ENCODE results near the gene DPEP1.

DPEP1 gene

DNA sequence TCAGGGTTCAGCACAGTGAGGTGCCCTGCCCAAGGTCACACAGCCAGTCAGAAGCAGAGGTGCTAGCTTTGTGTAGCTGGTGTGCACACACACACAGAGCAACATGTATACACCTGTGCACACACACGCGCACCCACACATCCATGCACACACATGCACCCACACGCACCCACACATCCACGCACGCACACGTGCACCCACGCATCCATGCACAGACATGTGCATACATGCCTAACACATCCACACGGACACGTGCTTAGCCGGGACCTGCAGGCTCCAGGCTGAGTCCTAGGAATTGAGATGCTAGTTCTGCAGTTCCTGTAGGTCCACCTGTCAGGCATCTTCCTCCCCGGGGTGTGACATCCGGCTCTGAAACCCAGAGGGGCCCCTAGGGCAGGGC lies 13.0 kb upstream of the DPEP1 start:
- DNase-seq = no peak

DNA sequence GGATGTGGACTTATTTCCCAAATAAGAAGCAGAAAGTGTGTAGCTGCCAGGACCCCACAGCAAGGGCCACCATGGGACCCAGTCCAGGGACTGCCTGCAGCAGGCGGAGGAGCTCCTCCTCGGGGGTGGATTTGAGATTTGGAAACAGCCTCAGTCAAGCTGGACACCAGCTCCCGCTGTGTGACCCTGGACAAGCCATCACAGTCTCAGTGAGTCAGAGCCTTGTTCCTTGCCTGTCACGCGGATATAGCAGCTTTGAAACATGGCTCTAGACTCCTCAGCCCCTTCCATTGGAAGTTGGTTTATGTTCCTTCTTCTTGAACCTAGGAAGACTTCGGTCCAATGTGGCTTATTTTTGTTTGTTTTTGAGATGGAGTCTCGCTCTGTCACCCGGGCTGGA lies 12.5 kb upstream of the DPEP1 start:
- DNase-seq = no peak

DNA sequence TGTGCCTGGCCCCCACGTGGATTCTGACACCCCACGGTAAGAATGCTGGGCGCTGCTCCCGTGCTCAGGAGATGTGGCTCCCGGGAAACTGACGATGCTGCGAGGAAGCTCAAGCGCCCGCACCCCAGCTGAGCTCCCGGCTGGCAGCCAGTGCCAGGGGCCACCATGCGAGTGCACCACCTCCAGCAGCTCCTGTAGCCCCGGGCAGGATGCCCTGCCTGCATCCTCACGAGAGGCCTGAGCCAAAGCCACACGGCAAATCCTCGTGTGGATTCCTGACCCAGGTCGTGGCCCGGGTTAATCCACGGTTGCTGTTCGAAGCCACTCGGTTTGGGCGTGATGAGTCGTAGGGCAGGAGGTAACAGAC lies 11.6 kb upstream of the DPEP1 start:
- no peak for DNase-seq

DNA sequence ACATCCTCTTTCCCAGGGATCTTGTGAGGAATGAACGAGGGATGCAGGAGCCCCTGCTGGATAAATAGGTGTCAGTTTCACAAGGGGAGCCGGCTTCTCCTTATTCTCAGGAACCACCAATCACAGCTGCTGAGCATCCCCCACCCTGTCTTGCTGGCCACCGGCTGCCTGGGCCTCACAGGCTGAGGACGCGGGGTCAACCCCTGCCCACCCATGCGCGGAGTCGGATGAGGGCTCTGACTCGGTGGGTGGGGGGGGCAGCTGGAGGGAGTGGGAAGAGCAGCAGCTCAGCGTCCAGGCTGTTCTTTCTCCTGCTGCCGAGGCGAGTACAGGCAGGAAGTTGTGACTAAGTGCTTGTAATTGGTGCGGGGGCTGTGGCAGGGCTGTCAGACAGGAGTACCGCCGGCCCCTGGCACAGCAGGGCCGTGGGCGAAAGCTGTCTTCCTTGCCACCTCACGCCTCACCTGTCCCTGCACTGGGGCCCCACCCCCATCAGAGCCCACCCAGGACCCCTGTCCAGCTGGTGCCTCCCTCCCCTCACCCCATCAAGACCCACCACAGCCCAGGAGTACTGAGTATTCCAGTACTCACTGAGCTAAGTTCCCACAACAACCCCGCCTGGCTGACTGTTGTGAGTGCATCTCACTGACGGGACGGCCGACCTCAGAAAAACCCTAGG lies 11.0 kb upstream of the DPEP1 start:
- DNase-seq = peak; percentile 82

DNA sequence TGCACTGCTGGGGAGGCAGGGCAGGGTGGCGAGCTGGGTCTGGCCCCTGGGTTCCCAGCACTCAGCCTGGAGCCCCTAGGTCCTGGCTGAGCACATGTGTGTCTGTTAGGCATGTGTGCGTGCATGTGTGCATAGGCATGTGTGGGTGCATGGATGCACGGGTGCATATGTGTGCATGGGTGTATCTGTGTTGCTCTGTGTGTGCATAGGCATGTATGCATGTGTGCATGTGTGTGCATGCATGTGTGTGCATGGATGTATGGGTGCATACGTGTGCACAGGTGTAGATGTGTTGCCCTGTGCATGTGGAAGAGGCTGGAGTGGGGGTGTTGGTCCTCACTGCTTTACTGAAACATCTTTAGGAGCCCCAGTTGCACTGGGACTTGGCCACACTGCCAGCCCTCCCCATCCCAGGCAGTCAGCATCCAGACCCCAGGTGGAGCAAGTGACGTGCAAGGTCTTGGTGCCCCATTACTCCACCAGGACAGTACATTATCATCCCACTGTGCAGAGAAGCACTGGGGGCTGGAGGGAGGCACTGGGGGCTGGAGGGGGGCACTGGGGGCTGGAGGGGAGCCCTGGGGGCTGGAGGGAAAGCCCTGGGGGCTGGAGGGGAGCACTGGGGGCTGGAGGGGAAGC lies 10.4 kb upstream of the DPEP1 start:
- DNase-seq = no peak

DNA sequence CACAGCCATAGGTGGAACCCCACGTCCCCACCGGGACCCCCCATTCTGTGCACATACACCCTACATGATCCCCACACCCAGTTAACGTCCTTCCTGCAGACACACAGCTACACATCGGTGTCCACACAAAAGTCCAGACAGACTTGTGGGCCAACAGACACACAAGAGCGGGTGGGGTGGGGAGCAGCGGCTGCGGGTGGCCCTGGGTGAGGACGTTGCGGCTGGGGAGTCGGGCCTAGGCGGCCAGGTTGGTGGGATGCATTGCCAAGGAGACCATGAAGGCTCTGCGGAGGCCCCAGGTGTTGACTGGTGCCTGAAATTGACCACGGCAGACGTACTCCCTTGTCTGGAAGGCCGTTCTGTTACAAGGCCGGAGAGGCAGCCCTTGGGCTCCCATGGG lies 8.7 kb upstream of the DPEP1 start:
- DNase-seq = no peak

- DNase-seq = no peak
Measured at GRCh38 chr16:89605186-89605970, 8.1 kb upstream of the DPEP1 start.

DNA sequence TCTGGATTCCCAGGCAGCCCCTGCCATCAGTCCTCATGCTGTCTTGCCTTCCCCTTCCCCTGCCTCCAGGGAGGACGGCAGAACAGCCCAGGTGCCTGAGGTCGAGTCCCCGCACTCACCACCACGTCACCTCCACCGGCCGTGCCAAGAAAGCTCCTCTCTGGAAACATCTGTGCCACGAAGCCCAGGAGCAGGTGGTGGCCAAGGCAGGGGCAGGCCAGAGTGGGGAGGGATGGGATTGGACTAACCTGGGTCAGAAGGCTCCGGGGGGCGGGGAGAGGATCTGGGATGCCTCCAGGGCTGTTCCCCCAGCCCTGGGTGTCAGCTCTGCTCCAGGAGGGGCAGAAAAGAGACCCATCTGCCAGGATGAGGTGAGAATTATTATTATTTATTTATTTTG lies 7.4 kb upstream of the DPEP1 start:
- DNase-seq = no peak

DNA sequence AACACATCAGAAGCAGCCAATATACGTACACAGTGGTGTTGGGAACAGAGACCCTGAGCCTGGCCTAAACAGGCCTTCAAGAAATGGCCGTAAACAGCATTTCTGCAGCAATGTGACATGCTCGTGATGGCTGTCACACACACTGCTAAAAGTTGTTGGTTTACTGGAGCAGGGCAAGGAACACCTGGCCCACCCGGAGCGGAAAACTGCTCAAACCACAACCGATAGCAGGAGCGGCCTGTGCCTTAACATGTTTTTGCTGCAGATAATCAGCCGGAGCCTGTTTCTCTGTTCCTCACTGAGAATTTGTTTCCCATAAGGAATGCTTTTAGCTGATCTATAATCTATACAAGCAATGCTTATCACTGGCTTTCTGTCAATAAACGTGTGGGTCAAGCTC lies 6.0 kb upstream of the DPEP1 start:
- DNase-seq = no peak

DNA sequence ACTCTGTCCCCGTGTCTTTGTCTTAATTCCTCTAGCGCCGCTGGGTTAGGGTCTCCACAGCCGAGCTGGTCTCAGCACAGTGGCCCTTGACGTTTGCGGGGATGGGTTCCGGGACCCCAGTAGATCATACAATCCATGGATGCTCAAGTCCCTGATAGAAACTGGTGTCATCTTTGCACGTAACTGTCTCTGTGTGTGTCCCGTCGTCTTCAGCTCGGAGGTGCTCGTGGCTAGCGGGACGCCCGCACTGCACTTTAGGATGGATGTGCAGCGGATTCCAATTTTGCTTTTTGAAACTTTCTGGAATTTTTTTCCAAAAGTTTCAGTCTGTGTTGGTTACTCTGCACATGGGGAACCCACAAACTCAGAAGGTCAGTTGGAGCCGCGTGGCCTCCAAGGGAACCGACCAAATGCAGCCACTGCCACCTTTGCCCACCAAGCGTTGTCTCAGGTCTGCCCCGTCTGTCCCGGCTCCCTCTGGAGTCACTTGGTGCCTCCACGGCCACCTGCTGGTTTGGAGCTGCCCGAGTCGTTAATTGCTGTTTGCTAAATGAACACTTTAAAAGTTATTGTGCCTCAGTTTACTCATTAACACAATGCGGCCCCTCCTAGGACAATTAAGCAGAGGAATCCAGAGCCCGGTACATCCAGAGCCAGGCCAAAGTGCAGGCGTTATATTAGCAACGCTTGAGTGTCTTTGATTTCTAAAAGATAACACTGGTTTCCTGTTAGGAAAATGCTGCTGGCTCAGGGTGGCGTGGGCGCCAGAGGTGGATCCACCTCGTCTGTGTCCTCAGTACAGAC lies 5.3 kb upstream of the DPEP1 start:
- DNase-seq = no peak

DNA sequence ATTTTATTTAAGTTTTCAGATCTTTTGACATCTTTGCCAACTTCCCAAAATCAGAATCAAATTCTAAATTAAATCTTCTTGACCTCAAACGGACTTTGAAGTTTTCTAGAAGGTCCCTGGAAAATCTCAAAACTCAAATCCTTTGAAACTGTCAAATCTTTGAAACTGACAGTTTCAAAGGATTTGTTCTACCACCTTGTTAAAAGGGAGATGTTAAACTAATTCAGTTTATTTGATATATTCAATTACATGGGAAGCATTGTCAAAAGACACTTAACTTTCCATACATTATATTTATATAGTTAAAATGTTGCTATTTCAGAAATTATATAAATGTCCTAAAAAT lies 3.4 kb upstream of the DPEP1 start:
- no peak for DNase-seq

DNA sequence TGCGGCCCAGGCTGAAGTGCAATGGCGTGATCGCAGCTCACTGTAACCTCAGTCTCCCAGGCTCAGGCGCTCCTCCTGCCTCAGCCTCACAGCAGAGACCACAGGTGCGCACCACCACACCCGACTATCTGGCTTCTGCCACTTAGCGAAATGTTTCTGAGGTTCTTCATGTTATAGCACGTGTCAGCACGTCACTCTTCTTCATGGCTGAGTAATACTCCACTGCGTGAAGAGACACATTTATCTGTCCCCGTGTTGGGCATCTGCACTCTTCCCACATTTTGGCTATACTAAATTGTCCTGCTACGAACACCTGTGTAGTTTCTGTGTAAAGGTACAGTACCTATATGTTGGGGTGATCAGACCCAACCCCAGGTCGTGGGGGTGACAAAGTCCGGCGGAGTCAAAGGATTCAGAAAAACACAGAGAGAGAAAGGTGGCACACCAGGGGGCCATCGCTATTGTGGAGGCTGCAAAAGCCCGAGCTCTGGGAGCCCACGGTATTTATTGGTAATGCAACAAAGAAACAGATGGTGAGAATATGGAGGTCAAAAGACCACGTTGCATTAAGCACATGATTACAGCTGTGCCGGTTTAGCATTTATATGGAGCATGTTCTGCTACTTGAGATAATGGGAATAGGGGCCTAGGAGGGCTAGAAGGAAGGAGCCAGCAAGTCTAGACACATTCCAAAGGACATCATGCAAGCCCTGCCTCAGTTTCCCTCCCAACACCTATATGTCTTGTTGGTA lies 851 bp upstream of the DPEP1 start:
- no peak for DNase-seq

GRCh38 chr16:89613954-89614459 lies 565 bp downstream of the DPEP1 start:
- no peak for DNase-seq

DNA sequence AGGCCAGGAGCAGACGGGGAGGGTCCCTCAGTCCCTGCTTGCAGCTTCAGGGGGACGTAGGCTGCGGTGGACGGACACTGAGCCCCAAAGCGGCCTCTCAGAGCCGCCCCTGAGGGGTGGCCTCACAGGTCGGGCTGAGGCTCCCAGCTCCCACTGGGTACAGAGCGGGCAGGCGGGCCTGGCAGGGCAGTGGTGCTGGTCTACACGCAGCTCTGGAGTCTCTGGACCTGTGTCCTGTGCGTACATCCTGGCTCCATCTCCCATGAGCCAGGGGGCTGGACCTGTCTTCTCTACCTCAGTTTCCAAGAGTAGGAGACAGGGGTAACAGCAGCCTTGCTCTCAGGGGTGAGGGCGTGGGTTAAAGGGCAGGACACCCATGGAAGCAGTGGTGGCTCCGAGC lies 1.7 kb downstream of the DPEP1 start:
- DNase-seq = no peak

DNA sequence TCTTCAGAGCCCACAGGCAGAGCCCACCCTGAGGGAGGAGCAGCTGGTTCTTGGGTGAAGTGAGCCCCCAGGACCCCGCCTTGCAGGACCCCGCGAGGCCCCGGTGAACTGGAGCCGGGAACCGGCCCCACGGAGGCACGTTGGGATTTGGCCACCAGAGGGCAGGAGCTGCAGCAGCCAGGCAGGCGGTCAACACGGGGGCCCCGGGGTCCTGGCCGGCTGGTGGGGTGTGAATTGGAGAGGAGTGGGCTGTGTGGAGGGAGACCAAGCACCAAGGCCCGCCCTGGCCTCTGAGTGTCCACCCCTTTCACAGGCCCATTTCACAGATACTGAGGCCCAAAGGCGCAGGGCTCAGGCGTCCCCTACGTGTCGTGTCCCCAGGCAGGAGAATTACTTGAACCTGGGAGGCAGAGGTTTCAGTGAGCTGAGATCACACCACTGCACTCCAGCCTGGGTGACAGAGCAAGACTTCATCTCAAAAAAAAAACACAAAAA lies 2.2 kb downstream of the DPEP1 start:
- no peak for DNase-seq

DNA sequence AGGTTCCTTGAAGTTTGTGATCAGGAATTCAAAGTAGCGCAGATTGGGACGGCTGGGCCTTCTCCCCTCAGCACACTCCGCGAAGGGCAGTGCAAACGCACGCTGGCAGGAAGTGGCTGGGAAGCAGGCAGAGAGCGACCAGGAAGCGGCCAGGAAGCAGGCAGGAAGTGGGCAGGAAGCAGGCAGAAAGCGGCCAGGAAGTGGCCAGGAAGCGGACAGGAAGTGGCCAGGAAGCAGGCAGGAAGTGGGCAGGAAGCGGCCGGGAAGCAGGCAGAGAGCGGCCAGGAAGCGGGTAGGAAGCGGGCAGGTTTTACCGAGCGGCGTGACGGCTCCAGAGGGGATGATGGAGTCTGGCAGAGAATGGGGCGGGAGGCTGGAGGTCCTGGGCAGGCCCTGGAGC lies 3.2 kb downstream of the DPEP1 start:
- DNase-seq = no peak

- DNase-seq = no peak
Measured at GRCh38 chr16:89617036-89617435, 3.6 kb downstream of the DPEP1 start.

- no peak for DNase-seq
Measured at GRCh38 chr16:89618109-89618998, 4.9 kb downstream of the DPEP1 start.

DNA sequence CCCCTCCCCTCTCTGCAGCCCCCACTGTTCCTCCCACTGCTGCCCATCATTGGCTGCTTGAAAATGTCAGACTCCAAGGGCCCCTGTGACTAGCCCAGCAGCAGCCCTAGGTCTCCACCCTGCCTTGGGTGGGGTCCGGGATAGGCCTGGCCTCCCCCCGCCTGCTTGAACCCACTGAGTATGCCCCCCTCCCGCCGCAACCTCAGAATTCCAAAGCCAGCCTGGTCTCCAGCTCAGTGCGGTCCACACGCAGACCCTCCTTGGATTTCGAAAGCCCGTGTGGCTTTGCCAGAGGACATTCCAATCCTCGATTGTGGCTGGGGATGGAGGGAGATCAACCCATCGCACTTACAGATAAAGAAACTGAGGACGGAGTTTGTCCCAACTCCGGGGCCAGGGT lies 6.4 kb downstream of the DPEP1 start:
- DNase-seq = peak; percentile 35

DNA sequence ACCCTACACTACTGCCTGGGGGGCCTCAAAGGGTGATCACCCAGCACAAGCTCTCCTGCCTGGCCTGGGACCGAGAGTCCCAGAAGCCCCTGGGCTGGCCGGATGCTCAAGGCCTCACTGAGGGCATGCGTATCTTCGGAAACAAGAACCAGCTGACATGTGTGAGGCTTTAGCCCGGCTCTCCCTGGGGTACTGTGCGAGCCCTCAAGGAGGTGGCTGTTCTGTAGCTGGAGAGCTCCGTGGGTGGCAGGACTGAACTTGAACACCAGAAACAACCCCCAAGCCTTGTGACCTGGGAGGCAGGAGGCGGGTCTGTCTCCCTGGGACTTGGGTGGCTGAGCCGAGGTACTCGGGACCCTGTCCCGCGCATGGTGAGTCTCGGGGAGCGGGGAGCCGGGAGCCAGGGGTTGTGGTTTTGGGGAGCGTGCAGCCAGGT lies 7.0 kb downstream of the DPEP1 start:
- DNase-seq = no peak

DNA sequence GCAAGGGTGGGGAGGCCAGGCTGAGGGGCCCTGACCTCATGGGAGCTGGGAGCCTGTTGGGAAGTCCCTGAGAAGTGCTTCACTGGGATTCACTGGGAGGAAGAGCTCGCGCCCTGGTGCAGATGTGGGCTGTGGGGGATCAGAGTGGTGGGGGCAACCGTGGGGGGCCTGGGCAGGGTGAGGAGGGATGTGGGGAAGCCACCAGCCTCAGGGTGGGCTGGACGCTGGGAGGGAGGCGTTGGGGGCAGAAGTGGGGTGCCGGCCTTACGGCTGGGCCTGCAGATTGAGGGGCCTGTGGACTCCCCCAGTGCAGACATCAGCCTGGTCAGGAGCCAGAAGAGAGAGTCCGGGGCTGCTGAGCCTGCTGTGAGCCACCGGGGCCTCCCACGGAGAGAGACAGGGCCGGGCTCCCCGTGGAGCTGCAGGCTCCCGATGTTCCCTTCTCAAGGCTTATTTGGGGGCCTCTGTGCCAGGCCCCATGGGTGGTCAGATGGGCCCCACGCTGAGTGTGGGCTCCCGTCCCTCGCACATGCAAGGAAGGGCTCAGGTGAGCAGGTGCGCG lies 7.8 kb downstream of the DPEP1 start:
- no peak for DNase-seq

Data from fibroblast of skin of right quadriceps (primary cell).